Stomach smooth muscle (tissue), 2 donors: Measurements from ENCODE around the gene MGAT4A.
"Not testable (repeated sequence)": the region's sequence is repeated elsewhere in the genome, so short reads cannot be mapped to it uniquely, and the experiment has no call there.

ENCODE experiments used
- H3K27ac ChIP-seq: one replicate; pipeline ENCODE4 v1.7.0; 2013; ENCODE audit warnings: mild to moderate bottlenecking, low read length, inconsistent platforms
- H3K27me3 ChIP-seq, 2 donors: one replicate each; pipeline ENCODE4 v1.7.0; 2013; ENCODE audit warnings: low read length in 2 of 2; ENCODE audit not compliant: insufficient read depth in 2 of 2, control insufficient read depth in 1 of 2
- H3K36me3 ChIP-seq, 2 donors: one replicate each; pipeline ENCODE4 v1.7.0; 2013; ENCODE audit warnings: low read length in 2 of 2; ENCODE audit not compliant: control insufficient read depth in 2 of 2, insufficient read depth in 2 of 2
- H3K4me1 ChIP-seq: one replicate; pipeline ENCODE4 v1.7.0; 2013; ENCODE audit warnings: low read length; ENCODE audit not compliant: control insufficient read depth, insufficient read depth
- H3K4me3 ChIP-seq, 2 donors: one replicate each; pipeline ENCODE4 v1.7.0; 2013; ENCODE audit warnings: low read length in 2 of 2
- H3K9ac ChIP-seq, 2 donors: one replicate each; pipeline ENCODE4 v1.7.0; 2013; ENCODE audit warnings: low read length in 2 of 2, mild to moderate bottlenecking in 1 of 2
- H3K9me3 ChIP-seq, 2 donors: one replicate each; pipeline ENCODE4 v1.7.0; 2013; ENCODE audit warnings: low read length in 2 of 2; ENCODE audit not compliant: control insufficient read depth in 2 of 2
- donor health status: healthy.
- donor health status: Pancreatic carcinoma.

MGAT4A gene

DNA sequence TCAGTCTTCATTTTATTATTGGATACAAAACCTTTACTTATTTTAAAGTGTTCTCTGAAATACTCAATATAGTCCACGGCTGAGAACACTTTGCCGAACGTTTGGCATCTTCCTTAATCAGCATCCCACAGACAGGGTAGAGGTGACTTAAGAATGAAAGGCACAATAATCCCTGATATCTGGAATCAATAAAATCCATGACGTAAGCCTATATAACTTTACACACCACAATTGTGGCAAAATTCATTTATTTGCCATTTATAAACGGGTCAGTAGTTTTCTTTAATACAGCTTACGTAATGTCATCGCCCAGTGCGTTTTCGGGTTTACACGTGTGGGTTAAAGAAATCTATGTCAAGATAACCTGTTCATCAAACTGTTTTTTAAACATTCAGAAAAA, 1.3 kb downstream of the MGAT4A start:
- Histone ChIP-seq H3K27me3 (no peaks in the 10 kb centered on the region), H3K27ac (no peak overlapping the region), H3K36me3 (no peaks in the 10 kb centered on the region), H3K4me1 (peaks cover 12% of the 10 kb centered on the region), H3K9me3 (no peaks in the 10 kb centered on the region), H3K4me3 (peak overlapping the region; percentile 81 to 95), H3K9ac (peak overlapping the region; percentile 13 to 73)

DNA sequence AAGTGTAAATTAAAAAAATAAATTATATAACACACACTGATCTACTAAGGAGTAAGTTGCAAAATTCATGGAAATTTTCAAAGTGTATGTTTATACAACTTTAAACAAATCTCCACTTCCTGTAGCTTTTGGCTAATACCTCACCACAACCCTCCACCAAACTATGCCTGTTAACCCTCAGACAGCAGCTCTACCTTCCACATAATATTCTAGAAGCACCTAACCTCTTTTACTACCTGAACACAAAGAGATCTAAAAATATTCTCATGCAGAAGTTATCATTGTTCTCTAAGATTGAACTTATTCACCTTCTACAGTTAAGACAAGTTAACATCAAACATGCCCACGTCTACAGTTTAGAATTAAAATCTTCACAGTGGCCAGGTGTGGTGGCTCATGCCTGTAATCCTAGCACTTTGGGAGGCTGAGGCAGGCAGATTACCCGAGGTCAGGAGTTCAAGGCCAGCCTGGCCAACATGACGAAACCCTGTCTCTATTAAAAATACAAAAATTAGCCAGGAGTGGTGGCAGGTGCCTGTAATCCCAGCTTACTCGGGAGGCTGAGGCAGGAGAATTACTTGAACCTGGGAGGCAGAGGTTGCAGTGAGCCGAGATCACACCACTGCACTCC, 2.7 kb downstream of the MGAT4A start:
- H3K9ac ChIP-seq, H3K4me3 ChIP-seq, H3K9me3 ChIP-seq, H3K36me3 ChIP-seq, H3K27me3 ChIP-seq: not testable (repeated sequence)
- H3K4me1 ChIP-seq, result peaks cover 12% of the 10 kb centered on the region
- peak overlapping the region; percentile 7 for H3K27ac ChIP-seq

DNA sequence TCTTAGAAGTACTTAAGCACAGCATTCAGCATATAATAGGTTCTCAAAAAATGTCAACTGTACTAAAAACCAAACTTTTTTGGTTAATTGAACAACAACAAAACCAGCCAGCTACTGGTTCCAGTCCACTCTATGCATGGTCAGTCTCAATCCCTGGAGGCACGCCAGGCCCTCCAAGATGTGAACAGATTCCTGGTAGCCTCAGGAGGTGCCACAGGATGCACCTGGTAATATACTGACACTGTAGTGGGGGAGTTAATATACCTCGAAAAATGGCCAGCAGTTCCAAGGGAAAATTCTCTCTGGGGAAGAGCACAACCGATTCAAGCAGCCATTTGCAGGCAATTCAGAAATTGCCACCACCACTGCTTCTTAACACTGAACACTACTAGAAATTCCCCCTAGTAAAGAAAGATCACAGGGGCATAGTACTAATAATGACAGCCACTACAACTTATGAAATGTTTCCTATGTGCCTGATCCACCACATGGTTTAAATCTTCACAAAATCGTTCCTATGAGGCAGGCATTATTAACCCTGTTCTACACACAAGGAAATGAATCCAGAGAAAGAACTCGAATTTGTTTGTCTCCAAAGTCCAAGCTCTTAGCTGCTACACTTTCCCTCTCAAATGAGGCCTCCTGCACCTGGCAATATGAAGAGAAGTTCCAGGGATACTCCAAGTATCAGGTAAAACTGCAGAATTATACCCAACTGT, 3.4 kb downstream of the MGAT4A start:
- Histone ChIP-seq H3K4me3 (peak overlapping the region in 1 of 2 donors; percentile 30), H3K27ac (peak overlapping the region; percentile 7), H3K9ac (no peak overlapping the region), H3K36me3 (no peaks in the 10 kb centered on the region), H3K4me1 (peaks cover 12% of the 10 kb centered on the region), H3K9me3 (no peaks in the 10 kb centered on the region), H3K27me3 (no peaks in the 10 kb centered on the region)

DNA sequence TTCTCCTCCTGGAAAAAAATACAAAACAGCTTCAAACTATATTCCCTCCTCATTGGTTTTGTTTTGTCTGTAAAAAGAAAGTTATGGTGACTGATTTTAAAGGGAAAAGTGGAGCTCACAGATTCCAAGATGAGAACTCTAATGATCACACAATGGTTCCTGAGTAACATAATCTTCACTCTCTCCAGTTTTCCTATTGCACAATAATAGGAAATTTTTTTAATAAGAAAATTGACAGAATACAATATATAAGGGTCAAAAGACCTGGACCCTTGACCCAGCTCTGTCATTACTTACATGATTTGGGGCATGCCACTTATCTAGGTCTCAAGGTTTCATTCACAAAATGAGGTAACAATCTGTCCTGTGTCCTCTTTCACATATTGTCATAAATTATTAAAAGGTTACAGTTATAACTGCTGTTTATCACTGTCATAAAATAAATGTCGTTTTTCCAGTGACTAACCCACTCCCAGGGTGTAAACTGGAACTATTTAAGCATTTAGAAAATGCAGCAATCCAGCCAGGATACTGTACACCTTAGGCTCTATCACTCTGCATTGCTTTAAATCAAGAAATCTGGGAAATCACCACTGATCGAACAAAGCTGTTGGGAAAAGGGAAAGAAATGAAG, 4.1 kb downstream of the MGAT4A start:
- Histone ChIP-seq H3K9me3 (no peaks in the 10 kb centered on the region), H3K27ac (no peak overlapping the region), H3K36me3 (no peaks in the 10 kb centered on the region), H3K4me3 (peak overlapping the region in 1 of 2 donors; percentile 30), H3K27me3 (no peaks in the 10 kb centered on the region), H3K9ac (no peak overlapping the region), H3K4me1 (peaks cover 10% of the 10 kb centered on the region)

DNA sequence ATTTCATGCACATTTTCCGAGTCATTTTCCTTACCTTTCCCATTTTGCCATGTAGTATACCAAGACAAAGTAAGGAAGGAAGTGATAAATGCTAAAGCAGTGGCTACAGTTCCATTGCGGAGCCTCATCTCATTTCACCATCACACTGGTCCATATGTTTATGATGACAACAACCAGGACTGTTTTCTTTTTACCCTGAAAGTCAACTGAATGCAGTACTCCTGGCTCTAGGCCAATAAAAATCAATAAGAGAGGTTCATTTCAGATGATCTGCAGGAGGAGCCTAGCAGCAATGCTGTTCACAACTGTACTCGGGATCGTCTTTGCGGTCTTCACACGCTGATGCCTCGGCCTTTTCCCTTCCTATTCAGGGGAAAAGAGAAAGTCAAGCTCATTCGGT, 4.7 kb downstream of the MGAT4A start:
- H3K4me3 ChIP-seq, result no peak overlapping the region
- H3K9ac ChIP-seq, result no peak overlapping the region
- H3K27me3 ChIP-seq, result no peaks in the 10 kb centered on the region
- no peaks in the 10 kb centered on the region for H3K9me3 ChIP-seq
- H3K36me3 ChIP-seq, result no peaks in the 10 kb centered on the region
- no peak overlapping the region for H3K27ac ChIP-seq
- peaks cover 5% of the 10 kb centered on the region for H3K4me1 ChIP-seq

DNA sequence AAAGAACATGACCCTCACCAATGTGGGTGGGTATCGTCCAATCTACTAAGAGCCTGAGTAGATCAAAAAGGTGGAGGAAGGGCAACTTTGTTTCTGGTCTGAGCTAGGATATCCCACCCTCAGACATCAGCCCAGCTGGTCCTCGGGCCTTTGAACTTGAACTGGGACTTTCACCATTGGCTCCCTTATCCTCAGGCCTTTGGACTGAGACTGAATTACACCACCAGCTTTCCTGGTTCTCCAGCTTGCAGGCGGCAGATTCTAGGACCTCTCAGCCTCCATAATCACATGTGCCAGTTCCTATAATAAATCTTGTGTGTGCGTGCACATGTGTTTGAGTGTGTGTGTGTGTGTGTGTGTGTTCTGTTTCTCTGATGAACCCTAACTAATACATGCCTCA, 10.6 kb downstream of the MGAT4A start:
- no peak overlapping the region for H3K9ac ChIP-seq
- no peaks in the 10 kb centered on the region for H3K27me3 ChIP-seq
- peaks cover 4 to 6% of the 10 kb centered on the region in 2 donors for H3K9me3 ChIP-seq
- no peak overlapping the region for H3K4me3 ChIP-seq
- peaks cover 7% of the 10 kb centered on the region for H3K4me1 ChIP-seq
- peaks cover 4 to 10% of the 10 kb centered on the region in 2 donors for H3K36me3 ChIP-seq
- H3K27ac ChIP-seq, result no peak overlapping the region

DNA sequence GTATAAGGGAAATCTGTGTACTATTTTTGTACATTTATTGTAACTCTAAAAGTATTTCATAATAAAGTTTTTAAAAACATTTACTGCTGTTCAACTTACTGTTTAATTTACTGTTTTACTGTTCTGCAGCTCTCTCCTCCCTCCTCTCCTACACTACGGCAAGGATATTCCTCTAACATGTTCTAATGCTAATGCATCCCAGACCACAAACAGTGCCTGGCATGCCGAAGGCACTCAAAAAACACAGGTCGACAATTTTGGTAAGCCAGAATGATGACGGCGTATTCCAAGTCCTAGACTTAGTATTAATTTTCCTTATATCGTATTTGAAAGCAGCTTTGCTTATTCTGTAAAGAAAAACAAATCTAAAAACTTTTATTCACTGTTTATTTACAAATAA, 13.3 kb downstream of the MGAT4A start:
- Histone ChIP-seq H3K27ac (no peak overlapping the region), H3K4me1 (peaks cover 7% of the 10 kb centered on the region), H3K9ac (peak overlapping the region in 1 of 2 donors; percentile 47), H3K27me3 (no peaks in the 10 kb centered on the region), H3K9me3 (peaks cover 4 to 6% of the 10 kb centered on the region in 2 donors), H3K36me3 (peaks cover 4 to 10% of the 10 kb centered on the region in 2 donors), H3K4me3 (peak overlapping the region; percentile 28 to 52)

DNA sequence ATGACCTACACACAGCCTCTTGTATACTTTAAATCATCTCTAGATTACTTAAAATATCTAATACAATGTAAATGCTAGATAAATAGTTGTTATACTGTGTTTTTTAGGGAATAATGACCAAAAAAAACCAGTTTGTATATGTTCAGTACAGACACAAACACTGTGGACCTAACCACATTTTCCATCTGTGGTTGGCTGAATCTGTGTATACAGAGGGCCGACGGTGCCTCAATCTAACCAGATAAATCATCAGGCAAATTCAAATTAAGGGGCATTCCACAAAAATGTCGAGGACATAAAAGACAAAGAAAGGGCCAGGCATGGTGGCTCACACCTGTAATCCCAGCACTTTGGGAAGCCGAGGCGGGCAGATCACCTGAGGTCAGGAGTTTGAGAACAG, 14.1 kb downstream of the MGAT4A start:
- no peak overlapping the region for H3K4me3 ChIP-seq
- peaks cover 4 to 10% of the 10 kb centered on the region in 2 donors for H3K36me3 ChIP-seq
- peaks cover 4 to 6% of the 10 kb centered on the region in 2 donors for H3K9me3 ChIP-seq
- H3K9ac ChIP-seq, result no peak overlapping the region
- peaks cover 7% of the 10 kb centered on the region for H3K4me1 ChIP-seq
- H3K27ac ChIP-seq, result no peak overlapping the region
- no peaks in the 10 kb centered on the region for H3K27me3 ChIP-seq

DNA sequence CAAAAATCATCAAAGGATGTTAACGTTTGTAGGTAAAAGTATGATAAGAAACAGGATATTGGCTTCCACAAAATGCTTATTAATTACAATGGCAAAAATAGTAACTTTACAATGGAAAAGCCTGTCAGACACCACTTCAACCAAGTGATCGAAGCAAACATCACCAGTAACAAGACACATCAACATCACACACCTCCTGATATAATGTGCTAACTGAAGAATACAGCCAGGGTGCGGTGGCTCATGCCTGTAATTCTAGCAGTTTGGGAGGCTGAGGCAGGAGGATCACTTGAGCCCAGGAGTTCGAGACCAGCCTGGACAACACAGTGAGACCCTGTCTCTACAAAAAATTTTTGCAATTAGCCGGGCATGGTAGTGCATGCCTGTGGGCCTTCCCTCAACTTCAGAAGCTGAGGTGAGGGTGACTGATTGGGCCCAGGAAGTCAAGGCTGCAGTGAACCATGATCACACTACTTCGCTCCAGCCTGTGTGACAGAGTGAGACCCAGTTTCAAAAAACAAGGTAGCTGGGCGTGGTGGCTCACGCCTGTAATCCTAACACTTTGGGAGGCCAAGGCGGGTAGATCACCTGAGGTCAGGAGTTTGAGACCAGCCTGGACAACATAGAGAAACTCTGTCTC, 15.0 kb downstream of the MGAT4A start:
- Histone ChIP-seq H3K9ac (no peak overlapping the region), H3K9me3 (peaks cover under 1 to 6% of the 10 kb centered on the region in 2 donors), H3K4me1 (peaks cover 7% of the 10 kb centered on the region), H3K36me3 (peaks cover 4 to 8% of the 10 kb centered on the region in 2 donors), H3K27ac (no peak overlapping the region), H3K27me3 (no peaks in the 10 kb centered on the region), H3K4me3 (no peak overlapping the region)

DNA sequence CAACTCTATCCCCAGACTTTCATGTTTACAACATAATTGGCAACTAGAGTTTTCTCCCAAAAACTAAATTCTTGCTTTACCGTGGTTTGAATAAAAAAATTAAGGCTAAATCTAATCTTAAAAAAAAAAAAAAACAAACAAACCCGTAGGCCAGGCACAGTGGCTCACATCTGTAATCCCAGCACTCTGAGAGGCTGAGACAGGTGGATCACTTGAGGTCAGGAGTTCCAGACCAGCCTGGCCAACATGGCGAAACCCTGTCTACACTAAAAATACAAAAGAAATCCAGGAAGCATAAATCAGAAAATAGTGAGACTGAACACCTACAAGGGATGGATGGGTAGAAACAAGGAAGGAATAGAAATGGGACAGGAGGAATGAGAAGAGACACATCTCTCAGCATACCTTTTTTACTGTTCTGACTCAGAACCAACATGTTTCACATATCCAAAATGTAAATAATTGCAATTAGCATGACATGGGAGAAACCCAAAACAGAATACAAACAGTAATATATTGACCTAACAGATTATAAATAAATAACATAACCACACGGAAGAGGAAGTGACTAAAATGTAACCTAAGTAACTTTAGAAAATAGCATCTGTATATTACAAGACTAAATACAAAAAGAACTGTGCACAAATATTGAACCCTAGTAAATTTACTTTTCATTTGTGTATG, 17.5 kb downstream of the MGAT4A start:
- Histone ChIP-seq H3K27ac (no peak overlapping the region), H3K9ac (no peak overlapping the region)

More for the DNA sequence above, 17.5 kb downstream of the MGAT4A start:
- H3K4me1 ChIP-seq, result peaks cover 8% of the 10 kb centered on the region
- H3K27me3 ChIP-seq, result no peaks in the 10 kb centered on the region
- H3K36me3 ChIP-seq, result no peaks in the 10 kb centered on the region
- no peaks in the 10 kb centered on the region for H3K9me3 ChIP-seq
- no peak overlapping the region for H3K4me3 ChIP-seq
